ENCODE measurements around the gene SLC16A3. TPM values are rescaled to one million over a fixed set of nuclear protein-coding genes. Genes with fewer than 3 reads are reported as not detected.
"Not testable (repeated sequence)": the region's sequence is repeated elsewhere in the genome, so short reads cannot be mapped to it uniquely, and the experiment has no call there.

Gene SLC16A3
- total RNA-seq, 2 experiments from 2014 or later, result 115 to 130 TPM

DNA sequence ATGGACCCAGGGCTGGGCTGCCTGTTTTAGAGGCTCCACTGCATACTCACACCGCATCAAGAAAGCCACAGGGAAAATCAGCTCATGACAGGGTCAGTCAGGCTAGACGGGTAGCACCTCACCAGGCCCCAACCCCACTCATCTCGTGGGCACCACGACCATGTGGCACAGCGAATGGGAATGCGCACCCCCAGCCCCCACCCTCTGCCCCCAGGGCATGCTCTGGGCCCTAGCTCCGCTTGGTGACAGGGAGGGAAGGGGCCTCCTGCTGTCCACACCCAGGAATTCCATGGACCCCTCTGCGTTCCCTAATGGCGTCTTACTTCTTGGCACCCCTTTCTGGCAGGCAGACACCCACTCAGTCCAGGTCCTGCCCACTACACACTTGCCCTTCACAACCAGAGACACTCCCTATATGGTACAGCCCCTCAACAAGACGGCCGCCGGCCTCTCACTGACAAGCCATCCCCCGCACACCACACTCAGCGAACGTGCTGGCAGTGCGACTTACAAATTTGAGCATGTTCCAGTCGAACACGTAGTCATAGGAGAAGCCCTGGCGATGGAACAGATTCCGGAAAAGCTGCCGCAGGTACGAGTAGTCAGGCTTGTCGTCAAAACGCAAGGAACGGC lies 22.1 kb downstream of the SLC16A3 start:
- POLR2A ChIA-PET, result interaction anchor here (0.8 kb wide), 2 partner anchors 9 to 46 kb away, joined by 3 to 5 read pairs; no protein-coding TSS in a partner anchor
- CTCF ChIA-PET, result interaction anchor here (0.9 kb wide), 2 partner anchors 11 to 70 kb away, joined by 3 to 4 read pairs; no protein-coding TSS in a partner anchor

DNA sequence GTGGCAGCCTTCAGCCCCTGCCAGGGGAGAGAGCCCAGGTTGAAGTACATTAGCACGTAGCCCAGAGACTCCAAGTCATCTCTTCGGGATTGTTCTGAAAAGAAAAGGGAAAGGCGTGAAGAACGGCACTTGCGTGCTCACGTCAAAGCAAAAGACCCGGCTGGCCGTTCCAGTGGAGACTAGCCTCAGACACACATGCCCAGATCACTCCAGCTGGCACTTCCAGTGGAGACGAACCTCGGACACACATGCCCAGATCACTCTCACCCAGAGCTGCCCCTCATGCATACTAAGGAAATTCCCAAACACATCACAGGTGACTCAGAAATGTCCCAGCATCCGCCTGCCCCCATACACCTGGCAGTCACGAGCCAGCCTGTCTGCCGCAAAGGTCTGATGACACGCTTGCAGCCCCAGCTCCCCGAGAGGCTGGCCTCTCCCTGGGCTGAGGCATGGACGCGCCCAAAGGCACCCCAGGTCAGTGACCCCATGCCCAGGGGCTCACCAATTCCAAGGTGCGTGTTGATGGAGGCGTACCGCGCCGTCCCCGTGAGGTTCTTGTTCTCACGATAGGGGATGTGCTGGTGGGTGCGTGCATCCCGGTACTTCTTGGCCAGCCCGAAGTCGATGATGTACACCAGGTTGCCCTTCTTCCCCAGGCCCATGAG lies 23.8 kb downstream of the SLC16A3 start:
- POLR2A ChIA-PET, result no interaction called here
- CTCF ChIA-PET, result interaction anchor here (1.6 kb wide), 1 partner anchor 10 kb away, joined by 4 read pairs; no protein-coding TSS in a partner anchor

DNA sequence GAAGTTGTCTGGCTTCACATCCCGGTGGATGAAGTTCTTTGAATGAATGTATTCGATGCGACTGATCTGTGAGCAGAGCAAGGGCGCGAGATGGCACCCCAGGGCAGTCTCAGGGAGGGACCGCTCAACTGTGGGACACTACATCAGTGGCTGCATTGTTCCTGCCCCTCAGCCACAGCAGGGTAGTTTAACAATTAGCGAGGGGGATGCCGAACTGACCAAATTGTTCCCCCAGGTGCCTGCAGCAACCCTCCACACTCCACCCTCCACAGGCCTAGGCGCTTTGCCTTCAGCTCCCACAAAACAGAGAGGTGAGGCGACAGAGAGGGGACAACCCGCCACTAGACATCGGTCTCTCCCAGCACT lies 24.3 kb downstream of the SLC16A3 start:
- POLR2A ChIA-PET, result no interaction called here

DNA sequence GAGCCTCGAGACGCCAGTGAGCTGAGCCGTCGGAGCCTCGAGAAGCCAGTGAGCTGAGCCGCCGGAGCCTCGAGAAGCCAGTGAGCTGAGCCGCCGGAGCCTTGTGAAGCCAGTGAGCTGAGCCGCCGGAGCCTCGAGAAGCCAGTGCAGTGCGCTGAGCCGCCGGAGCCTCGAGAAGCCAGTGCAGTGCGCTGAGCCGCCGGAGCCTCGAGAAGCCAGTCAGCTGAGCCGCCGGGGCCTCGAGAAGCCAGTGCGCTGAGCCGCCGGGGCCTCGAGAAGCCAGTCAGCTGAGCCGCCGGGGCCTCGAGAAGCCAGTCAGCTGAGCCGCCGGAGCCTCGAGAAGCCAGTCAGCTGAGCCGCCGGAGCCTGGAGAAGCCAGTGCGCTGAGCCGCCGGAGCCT lies 25.3 kb downstream of the SLC16A3 start:
- CTCF ChIA-PET, result interaction anchor here (1.4 kb wide), 1 partner anchor 67 kb away, joined by 4 read pairs; no protein-coding TSS in a partner anchor
- POLR2A ChIA-PET, result not testable (repeated sequence)

More for the DNA sequence above, 24.3 kb downstream of the SLC16A3 start:
- CTCF ChIA-PET, result interaction anchor here (1.6 kb wide), 1 partner anchor 11 kb away, joined by 4 read pairs; no protein-coding TSS in a partner anchor

DNA sequence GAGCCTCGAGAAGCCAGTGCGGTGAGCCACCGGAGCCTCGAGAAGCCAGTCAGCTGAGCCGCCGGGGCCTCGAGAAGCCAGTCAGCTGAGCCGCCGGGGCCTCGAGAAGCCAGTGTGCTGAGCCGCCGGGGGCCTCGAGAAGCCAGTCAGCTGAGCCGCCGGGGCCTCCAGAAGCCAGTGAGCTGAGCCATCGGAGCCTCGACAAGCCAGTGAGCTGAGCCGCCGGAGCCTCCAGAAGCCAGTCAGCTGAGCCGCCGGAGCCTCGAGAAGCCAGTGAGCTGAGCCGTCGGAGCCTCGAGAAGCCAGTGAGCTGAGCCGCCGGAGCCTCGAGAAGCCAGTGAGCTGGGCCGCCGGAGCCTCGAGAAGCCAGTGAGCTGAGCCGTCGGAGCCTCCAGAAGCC lies 25.9 kb downstream of the SLC16A3 start:
- POLR2A ChIA-PET, result not testable (repeated sequence)
- CTCF ChIA-PET, result interaction anchor here (1.0 to 1.4 kb wide), 2 partner anchors 42 to 66 kb away, joined by 3 to 4 read pairs; no protein-coding TSS in a partner anchor

DNA sequence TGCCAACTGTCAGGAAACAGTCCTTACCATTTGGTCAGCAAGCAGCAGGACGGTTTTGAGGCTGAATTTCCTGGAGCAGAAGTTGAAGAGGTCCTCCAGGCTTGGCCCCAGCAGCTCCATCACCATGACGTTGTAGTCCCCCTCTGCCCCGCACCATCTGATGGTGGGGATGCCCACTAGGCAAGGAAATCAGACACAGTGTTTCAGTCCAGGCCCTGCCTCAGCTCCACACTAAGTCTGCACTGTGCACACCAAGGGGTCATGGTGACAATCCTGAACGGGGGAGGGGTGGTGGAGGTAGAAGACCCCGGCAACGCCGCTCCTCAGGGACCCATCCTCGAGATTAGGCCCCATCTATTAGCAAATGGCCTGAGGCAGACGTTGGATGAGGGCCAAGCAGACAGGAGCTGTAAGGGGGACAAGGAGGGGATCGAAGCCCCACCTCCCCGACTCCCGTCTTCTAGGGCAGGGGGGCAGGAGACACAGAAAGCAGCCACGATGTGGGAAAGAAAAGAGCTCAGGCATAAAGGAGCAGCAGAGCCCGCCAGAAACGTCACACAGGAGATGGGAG lies 26.6 kb downstream of the SLC16A3 start:
- ChIA-PET CTCF (interaction anchor here (0.7 to 1.0 kb wide), 2 partner anchors 9 to 41 kb away, joined by 3 read pairs; no protein-coding TSS in a partner anchor), POLR2A (interaction anchor here (0.7 kb wide), 1 partner anchor 17 kb away, joined by 7 read pairs; no protein-coding TSS in a partner anchor)

DNA sequence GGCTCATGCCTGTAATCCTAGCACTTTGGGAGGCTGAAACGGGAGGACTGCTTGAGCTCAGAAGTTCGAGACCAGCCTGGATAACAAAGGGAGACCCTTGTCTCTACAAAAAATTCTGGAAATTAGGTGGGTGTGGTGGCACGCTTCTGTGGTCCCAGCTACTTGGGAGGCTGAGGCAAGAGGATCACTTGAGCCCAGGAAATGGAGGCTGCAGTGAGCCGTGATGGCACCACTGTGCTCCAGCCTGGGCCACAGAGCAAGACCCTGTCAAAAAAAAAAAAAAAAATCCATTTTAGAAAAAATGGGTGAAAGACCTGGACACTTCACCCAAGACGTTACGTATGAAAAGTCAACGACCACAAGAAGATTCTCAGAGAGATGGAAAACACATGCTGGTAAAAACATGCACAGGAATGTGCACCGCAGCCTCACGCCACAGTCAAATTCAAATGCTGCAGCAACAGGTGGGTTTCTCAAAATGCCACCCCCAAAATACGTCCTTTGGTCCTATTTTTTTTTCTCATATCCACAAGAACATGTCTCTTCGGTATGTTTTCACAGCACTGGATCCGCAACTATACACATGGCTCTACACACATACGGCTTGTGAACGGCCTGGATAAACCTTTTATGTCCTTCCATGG lies 27.5 kb downstream of the SLC16A3 start:
- ChIA-PET POLR2A (interaction anchor here (0.6 to 0.7 kb wide), 2 partner anchors 9 to 18 kb away, joined by 7 to 8 read pairs; no protein-coding TSS in a partner anchor), CTCF (interaction anchor here (0.7 to 1.6 kb wide), 3 partner anchors 8 to 20 kb away, joined by 3 to 4 read pairs (median 3); no protein-coding TSS in a partner anchor)

DNA sequence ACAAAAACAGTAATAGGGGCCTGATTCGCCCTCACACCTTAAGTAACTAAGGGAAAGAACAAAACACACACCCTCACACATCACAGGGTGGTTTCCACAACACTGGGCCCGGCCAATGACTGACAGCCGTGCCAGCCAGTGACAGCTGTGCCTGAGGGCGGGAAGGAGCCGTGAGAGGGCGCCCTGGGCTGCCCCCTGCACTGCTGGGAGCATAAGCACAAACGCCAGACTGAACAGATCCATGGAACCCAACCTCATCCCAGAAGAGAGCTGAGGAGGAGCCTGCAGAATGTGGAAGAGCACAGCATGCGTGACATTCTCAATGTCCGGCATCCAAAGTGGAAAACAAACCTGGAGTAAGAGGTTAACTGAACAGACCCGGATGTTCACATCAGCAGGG lies 28.6 kb downstream of the SLC16A3 start:
- ChIA-PET CTCF (interaction anchor here (0.8 to 1.6 kb wide), 4 partner anchors 19 to 77 kb away, joined by 3 to 4 read pairs (median 3); no protein-coding TSS in a partner anchor), POLR2A (interaction anchor here (0.5 kb wide), 1 partner anchor 559 kb away, joined by 5 read pairs; no protein-coding TSS in a partner anchor)

DNA sequence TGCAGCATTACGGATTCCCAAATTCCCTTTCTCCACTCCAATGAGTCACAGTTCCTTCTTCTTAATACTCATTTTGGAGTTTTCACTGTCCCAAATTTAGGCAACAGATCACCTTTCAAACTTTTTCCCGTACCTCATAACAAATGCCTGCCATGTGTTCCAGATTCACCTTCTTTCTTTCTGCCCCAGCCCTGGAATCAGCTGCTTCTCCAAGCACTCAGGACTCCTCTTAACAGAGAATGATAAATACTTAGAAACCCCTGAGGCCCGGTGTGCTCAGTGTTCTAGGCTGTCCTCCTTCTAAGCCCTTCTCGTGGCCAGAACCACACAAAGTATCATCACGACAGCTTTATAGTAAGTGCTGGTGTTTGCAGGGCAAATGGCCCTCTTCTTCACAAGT lies 29.7 kb downstream of the SLC16A3 start:
- ChIA-PET POLR2A (no interaction called here), CTCF (no interaction called here)

DNA sequence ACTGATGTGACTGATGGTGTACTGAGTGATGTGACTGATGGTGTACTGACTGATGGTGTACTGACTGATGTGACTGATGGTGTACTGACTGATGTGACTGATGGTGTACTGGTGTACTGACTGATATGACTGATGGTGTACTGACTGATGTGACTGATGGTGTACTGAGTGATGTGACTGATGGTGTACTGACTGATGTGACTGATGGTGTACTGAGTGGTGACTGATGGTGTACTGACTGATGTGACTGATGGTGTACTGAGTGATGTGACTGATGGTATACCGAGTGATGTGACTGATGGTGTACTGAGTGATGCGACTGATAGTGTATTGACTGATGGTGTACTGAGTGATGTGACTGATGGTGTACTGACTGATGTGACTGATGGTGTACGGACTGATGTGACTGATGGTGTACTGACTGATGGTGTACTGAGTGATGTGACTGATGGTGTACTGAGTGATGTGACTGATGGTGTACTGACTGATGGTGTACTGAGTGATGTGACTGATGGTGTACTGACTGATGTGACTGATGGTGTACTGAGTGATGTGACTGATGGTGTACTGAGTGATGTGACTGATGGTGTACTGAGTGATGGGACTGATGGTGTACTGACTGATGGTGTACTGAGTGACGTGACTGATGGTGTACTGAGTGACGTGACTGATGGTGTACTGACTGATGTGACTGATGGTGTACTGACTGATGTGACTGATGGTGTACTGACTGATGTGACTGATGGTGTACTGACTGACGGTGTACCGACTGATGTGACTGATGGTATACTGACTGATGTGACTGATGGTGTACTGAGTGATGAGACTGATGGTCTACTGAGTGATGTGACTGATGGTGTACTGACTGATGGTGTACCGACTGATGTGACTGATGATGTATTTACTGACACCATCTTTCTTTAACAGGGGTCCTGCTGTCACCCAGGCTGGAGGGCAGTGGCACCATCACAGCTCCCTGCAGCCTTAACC lies 31.4 kb downstream of the SLC16A3 start:
- POLR2A ChIA-PET, result not testable (repeated sequence)

DNA sequence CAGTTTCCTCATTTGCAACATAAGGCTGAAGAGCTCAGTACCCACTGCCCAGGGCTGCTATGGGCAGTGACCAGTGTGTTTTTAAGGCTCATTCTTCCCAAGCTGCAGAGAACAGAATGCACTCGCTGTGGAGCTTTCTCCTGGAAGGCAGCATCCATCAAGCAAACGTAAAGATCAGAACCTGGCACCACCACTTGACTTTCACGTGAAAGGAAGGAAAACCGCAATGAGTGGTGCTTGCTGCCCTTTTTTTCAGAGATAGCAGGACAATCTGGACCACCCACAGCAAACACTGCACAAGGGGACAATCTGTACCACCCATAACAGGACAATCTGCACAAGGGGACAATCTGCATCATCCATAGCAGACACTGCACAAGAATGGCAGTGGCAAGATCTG lies 33.5 kb downstream of the SLC16A3 start:
- CTCF ChIA-PET, result interaction anchor here (0.6 to 0.7 kb wide), 2 partner anchors 12 to 72 kb away, joined by 3 read pairs; no protein-coding TSS in a partner anchor
- POLR2A ChIA-PET, result no interaction called here

More for the DNA sequence above, 31.4 kb downstream of the SLC16A3 start:
- CTCF ChIA-PET, result not testable (repeated sequence)

DNA sequence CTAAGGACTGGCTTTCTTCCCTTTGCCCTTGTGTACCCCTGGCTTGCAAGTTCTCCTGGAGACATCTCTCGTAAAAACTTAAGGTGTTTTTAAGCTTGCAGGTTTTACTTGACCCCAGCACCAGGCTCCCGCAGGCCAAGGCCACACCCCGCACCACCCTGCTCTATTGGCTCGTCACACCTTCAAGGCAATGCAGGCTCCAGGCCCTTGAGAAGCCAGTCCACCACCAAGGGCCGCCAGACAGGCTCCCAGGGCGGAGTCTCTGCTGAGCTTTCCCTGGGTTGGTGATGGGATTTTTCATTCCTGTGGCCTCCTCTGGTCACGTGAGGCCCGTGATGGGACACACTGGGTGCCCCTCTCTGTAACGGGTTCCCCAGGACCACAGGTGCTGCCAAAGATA lies 34.8 kb downstream of the SLC16A3 start:
- ChIA-PET POLR2A (no interaction called here), CTCF (no interaction called here)

DNA sequence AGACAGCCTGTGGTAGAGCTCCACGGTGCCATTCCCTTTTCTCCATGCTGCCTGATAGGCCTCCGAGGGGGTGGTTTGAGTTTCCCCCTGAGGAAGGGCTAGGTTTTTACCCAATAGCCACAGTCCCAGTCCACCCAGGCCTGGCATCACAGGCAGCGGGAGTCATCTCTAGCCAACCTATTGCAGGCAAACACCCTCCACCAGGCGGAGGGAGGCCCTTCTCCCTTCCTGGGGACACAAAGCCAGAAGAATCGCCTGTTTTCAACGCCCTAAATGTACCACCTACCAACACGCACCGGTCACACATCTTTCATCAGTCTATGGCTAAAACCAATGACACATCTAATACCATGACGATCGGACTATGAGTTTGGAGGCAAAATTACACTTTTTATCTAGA lies 37.3 kb downstream of the SLC16A3 start:
- CTCF ChIA-PET, result interaction anchor here (1.1 kb wide), 1 partner anchor 65 kb away, joined by 4 read pairs; no protein-coding TSS in a partner anchor

DNA sequence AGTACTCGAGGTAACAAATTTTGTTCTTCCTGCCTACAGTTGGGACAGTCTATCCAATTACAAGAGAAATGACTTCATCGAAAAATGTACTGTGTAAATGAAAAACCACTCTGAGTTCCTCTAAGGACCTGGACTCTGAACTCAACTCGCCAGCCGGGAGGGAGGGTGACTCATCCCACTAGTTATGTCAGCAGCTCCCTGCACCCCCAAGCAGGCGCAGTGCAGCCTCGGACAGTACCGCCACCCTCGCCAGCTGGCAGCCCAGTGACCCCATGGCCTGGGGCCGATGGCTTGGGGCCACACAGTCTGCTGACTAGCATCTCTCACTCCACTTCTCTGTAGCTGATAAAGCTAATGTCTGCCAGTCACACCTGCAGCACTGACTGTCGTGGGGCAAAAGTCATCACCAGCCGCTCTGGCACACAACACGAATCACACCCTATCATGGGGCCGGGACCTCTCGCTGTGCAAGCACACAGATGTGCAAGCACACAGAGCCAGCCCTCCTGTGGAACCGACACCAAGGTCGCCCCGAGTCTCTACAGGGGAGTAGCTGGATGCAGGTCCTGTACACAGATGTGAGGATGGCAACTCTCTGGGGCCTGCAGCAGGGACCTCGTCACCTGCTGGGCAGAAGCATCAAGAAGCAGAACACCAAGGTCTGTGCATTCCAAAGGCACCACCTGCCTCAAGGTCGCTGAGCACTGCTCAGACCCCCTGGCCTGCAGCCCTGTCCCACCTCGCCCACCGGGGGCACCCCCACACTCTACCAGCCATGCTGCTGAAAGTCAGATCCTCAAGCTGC lies 38.9 kb downstream of the SLC16A3 start:
- ChIA-PET POLR2A (interaction anchor here (1.1 to 1.2 kb wide), 2 partner anchors 49 to 50 kb away, joined by 3 to 4 read pairs; no protein-coding TSS in a partner anchor), CTCF (interaction anchor here (0.9 to 2.0 kb wide), 4 partner anchors 31 to 67 kb away, joined by 3 to 4 read pairs (median 4); no protein-coding TSS in a partner anchor)

More for the DNA sequence above, 37.3 kb downstream of the SLC16A3 start:
- POLR2A ChIA-PET, result no interaction called here

DNA sequence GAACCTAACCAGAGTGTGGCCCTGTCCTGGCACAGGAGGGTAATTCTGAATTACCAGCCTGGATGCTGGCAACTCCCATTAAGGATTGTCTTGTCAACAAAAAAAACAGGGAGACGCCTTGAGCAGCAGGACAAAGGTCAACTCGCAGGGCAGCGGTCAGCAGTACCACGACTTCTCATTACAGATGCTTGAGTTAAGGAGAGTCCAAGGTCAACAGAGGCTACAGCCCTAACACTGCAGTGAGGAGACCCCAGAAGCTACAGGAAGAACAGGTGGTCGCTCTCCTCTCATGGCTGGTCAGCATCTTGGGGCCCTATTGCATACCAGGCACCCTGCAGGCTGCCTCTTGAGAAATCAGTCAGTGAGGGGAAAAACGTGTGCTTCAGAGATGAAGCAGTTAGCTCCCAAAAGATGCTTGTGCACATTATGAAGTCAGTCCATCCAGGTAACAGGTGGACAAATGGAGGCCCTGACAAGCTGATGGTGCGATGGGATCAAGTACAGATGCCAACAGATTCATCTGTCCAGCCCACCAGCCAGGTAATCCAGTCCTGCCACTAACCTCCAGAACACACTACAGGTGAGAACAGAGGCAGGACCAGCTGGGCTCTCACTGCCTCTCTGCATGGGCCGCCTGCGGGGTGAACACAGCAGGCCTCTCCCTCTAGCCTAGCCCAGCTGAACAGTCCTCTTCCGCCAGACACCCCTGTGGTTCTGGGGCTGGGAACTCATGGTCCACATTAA lies 40.5 kb downstream of the SLC16A3 start:
- POLR2A ChIA-PET, result interaction anchor here (1.2 kb wide), 1 partner anchor 48 kb away, joined by 4 read pairs; no protein-coding TSS in a partner anchor
- CTCF ChIA-PET, result interaction anchor here (0.7 to 2.0 kb wide), 2 partner anchors 28 to 33 kb away, joined by 4 read pairs; no protein-coding TSS in a partner anchor

DNA sequence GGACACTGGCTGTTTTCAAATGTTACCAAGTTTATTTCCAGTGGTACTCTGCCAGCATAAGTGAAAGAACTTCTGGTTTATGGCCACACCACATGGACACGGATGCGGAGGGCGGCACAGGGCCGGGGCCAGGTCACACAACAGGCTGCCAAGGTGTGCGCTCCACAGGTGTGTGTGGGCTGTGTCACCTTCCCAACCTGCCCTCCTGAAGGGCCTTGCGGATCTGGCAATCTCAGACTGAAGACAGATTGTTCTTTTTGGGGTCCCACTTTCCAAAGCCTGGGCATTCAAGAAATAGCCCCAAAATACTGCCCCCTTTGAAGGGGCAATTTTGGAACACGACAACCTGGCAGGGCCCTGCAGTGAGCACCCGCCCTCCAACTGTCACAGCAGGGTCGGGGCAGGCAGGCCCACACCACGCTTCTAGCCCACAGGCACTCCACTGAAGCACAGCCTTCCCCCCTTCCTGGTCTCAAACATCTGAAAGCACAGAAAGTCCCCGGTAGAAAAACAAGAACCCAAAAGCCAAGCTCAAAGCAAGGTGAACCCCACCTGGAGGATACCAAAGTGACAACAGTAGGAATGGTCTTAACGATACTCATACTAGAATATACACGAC lies 41.1 kb downstream of the SLC16A3 start:
- CTCF ChIA-PET, result interaction anchor here (2.0 kb wide), 1 partner anchor 34 kb away, joined by 4 read pairs; no protein-coding TSS in a partner anchor

More for the DNA sequence above, 41.1 kb downstream of the SLC16A3 start:
- POLR2A ChIA-PET, result no interaction called here

All from activated CD8-positive, alpha-beta memory T cell treated with anti-CD3 and anti-CD28 coated beads for 36 hours (primary cell).